ENCODE results near the gene GTF3C2. TPM values are rescaled to one million over a fixed set of nuclear protein-coding genes. Genes with fewer than 3 reads are reported as not detected.

Gene GTF3C2
- total and polyA plus RNA-seq, 12 donors: 30.6 to 73.9 (median 51.3) TPM

DNA sequence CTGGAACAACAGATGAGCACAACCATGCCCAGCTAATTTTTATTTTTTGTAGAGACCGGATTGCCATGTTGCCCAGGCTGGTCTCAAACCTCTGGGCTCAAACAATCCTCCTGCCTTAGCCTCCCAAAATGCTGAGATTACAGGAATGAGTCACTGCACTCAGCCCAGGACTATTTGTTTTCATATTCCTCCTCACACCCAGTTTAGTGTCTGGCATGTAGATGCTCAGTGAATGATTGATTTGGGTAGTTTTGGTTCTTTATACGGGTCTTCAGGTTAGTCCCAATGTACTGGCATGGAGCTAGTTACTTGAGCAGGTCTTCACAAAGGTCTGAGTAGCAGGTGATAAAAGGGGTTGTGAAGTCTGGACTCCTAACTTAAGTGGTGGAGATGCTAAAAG lies 7.4 kb upstream of the GTF3C2 start:
- Histone ChIP-seq H3K4me3 (no peak overlapping the region), H3K9me3 (replicated peaks in 1 of 3) (no peaks in the 10 kb centered on the region), H3K36me3 (replicated peaks in 1 of 2) (peaks cover 0 to 55% of the 10 kb centered on the region in 2 donors), H3K27ac (no peak overlapping the region), H3K4me1 (replicated peaks in 1 of 2) (peaks cover 2 to 8% of the 10 kb centered on the region in 2 donors), H3K27me3 (no peaks in the 10 kb centered on the region)
- DNase-seq: no peak
- 78 to 84% (median 80%) methylated on average over 2 of the region's 2 CpGs for WGBS, 4 donors
- no peak for TF ChIP-seq CTCF (IDR thresholded peaks at IDR 0.05)
- no peak for TF ChIP-seq POLR2A (IDR thresholded peaks at IDR 0.05)
- intact Hi-C loops (cut with DNase I): no loop called here

GRCh38 chr2:27362678-27363420 lies 6.3 kb upstream of the GTF3C2 start:
- no peaks in the 10 kb centered on the region for H3K27me3 ChIP-seq
- WGBS, 4 donors: 81 to 96% (median 91%) methylated on average over 4 of the region's 4 CpGs
- DNase-seq: no peak
- TF ChIP-seq CTCF (IDR thresholded peaks at IDR 0.05): no peak
- TF ChIP-seq POLR2A (IDR thresholded peaks at IDR 0.05): no peak
- peaks cover 4 to 5% of the 10 kb centered on the region in 2 donors for H3K4me1 ChIP-seq (replicated peaks in 1 of 2)
- H3K27ac ChIP-seq: no peak overlapping the region
- no peaks in the 10 kb centered on the region for H3K9me3 ChIP-seq (replicated peaks in 1 of 3)
- intact Hi-C loops (cut with DNase I): no loop called here
- peaks cover 0 to 45% of the 10 kb centered on the region in 2 donors for H3K36me3 ChIP-seq (replicated peaks in 1 of 2)
- no peak overlapping the region for H3K4me3 ChIP-seq

DNA sequence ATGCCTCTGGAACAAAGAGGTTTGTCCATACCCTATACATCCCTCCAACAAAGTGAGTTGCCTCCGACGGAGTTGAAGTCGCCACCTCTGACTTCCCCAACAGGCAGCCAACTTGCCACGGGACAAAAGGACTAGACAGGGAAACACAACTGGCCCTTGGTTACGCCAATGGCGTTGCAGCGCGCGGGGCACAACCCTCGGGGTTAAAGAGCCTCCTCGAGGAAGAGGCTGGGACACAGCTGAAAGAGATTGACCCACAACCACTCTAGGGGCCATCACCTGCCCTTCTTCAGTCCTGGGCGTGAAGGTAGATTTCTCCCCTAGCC lies 545 bp downstream of the GTF3C2 start:
- no peak for TF ChIP-seq POLR2A (IDR thresholded peaks at IDR 0.05)
- no peak for TF ChIP-seq CTCF (IDR thresholded peaks at IDR 0.05)
- Histone ChIP-seq H3K36me3 (replicated peaks in 1 of 2) (no peaks in the 10 kb centered on the region), H3K4me3 (peak overlapping the region; percentile 69 to 97 (median 88)), H3K27ac (peak overlapping the region; percentile 87 to 95 (median 90)), H3K9me3 (replicated peaks in 1 of 3) (no peaks in the 10 kb centered on the region), H3K27me3 (no peaks in the 10 kb centered on the region), H3K4me1 (replicated peaks in 1 of 2) (peaks cover 34 to 39% of the 10 kb centered on the region in 2 donors)
- DNase-seq: peak; percentile 48 to 77 (median 66)
- 0 to 1% (median 0%) methylated on average over 11 to 12 of the region's 12 CpGs for WGBS, 4 donors
- intact Hi-C loops (cut with DNase I): no loop called here

DNA sequence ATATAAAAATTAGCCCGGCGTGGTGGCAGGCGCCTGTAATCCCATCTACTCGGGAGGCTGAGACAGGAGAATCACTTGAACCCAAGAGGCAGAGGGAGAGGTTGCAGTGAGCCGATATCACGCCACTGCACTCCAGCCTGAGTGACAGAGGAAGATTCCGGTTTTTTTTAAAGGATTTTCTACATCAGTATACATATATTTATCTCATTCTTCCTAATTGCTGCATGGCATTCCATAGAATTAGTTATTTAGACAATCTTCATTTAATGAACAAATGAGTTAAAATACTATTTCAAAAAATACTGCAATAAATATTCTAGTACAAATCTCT lies 2.0 kb downstream of the GTF3C2 start:
- intact Hi-C loops (cut with DNase I): no loop called here
- Histone ChIP-seq H3K36me3 (replicated peaks in 1 of 2) (no peaks in the 10 kb centered on the region), H3K27me3 (no peaks in the 10 kb centered on the region), H3K4me3 (no peak overlapping the region), H3K9me3 (replicated peaks in 1 of 3) (no peaks in the 10 kb centered on the region), H3K27ac (peak overlapping the region in 3 of 5 donors; percentile 36 to 66 (median 56)), H3K4me1 (replicated peaks in 1 of 2) (peaks cover 34 to 39% of the 10 kb centered on the region in 2 donors)
- 71 to 85% (median 82%) methylated on average over 6 to 7 of the region's 7 CpGs for WGBS, 4 donors
- DNase-seq: no peak
- TF ChIP-seq POLR2A (IDR thresholded peaks at IDR 0.05) (no peak), CTCF (IDR thresholded peaks at IDR 0.05) (no peak)

All from adrenal gland (tissue), 12 donors.